WTC11 (cell line): ENCODE data around the gene NT5C3B. TPM values are rescaled to one million over a fixed set of nuclear protein-coding genes. Genes with fewer than 3 reads are reported as not detected.

Experiments used
- ATAC-seq: fragments of 200-7000 bp; cut with Tn5 transposase; 2 replicates; pipeline ENCODE4 v1.10.0; 2021; ENCODE audit warnings: mild to moderate bottlenecking, moderate library complexity
- CTCF ChIA-PET: fragments of 300-600 bp; sonication (Branson Sonifier 250); formaldehyde crosslinking; loops from one replicate; lab custom pipeline; 2021; ENCODE audit warnings: antibody characterized with exemption; lab: Charles Lee
- POLR2A ChIA-PET: fragments of 350-600 bp; sonication (Branson Sonifier 250); formaldehyde crosslinking; loops from one replicate; lab custom pipeline; 2021; ENCODE audit warnings: antibody characterized with exemption; lab: Charles Lee
- DNase-seq: peaks from one replicate; pipeline ENCODE4 v3.0.0; 2021; ENCODE audit warnings: low spot score
- H3K27ac Mint-ChIP-seq: 2 replicates; pipeline ENCODE4 v1.8.0; 2021; ENCODE audit warnings: mixed read lengths
- H3K27me3 Mint-ChIP-seq: 2 replicates; pipeline ENCODE4 v1.8.0; 2021; ENCODE audit warnings: low read depth, mild to moderate bottlenecking, moderate library complexity, mixed read lengths
- H3K36me3 Mint-ChIP-seq: 2 replicates; pipeline ENCODE4 v1.8.0; 2021; ENCODE audit warnings: mixed read lengths
- H3K4me1 Mint-ChIP-seq: 2 replicates; pipeline ENCODE4 v1.8.0; 2022; ENCODE audit warnings: mixed read lengths
- H3K4me3 Mint-ChIP-seq: 2 replicates; pipeline ENCODE4 v1.8.0; 2021; ENCODE audit warnings: mild to moderate bottlenecking, moderate library complexity, mixed read lengths
- H3K9me3 Mint-ChIP-seq: 2 replicates; pipeline ENCODE4 v1.8.0; 2021; ENCODE audit warnings: mixed read lengths
- AFF4 ChIP-seq: sonication (generic); formaldehyde crosslinking; IDR thresholded peaks from 2 replicates; pipeline ENCODE4 v1.8.1; 2023; ENCODE audit warnings: mild to moderate bottlenecking, missing genetic modification reagents, borderline replicate concordance
- CREB1 ChIP-seq: sonication (generic); formaldehyde crosslinking; IDR thresholded peaks from 2 replicates; pipeline ENCODE4 v1.8.0; 2023; ENCODE audit warnings: mild to moderate bottlenecking, missing genetic modification reagents
- E2F1 ChIP-seq: sonication (generic); formaldehyde crosslinking; IDR thresholded peaks from 2 replicates; pipeline ENCODE4 v1.8.0; 2022; ENCODE audit warnings: mild to moderate bottlenecking, missing genetic modification reagents
- ELF4 ChIP-seq: sonication (generic); formaldehyde crosslinking; IDR thresholded peaks from 2 replicates; pipeline ENCODE4 v1.8.1; 2022; ENCODE audit warnings: low read depth, mild to moderate bottlenecking, moderate library complexity, missing genetic modification reagents
- ERG ChIP-seq: fragments of 250-450 bp; sonication (Bioruptor Pico); IDR thresholded peaks from 2 replicates; pipeline ENCODE4 v1.8.0; 2021; ENCODE audit warnings: mild to moderate bottlenecking
- ETV6 ChIP-seq: sonication (generic); formaldehyde crosslinking; IDR thresholded peaks from 2 replicates; pipeline ENCODE4 v1.8.1; 2022; ENCODE audit warnings: mild to moderate bottlenecking, missing genetic modification reagents
- JAZF1 ChIP-seq: fragments of 250-450 bp; sonication (Bioruptor Pico); IDR thresholded peaks from 2 replicates; pipeline ENCODE4 v1.9.0; 2021; ENCODE audit warnings: moderate library complexity, mild to moderate bottlenecking, inconsistent platforms
- NFATC4 ChIP-seq: fragments of 250-450 bp; sonication (Bioruptor Pico); IDR thresholded peaks from 2 replicates; pipeline ENCODE4 v1.9.0; 2021; ENCODE audit warnings: mild to moderate bottlenecking
- OVOL2 ChIP-seq: fragments of 250-450 bp; sonication (Bioruptor Pico); IDR thresholded peaks from 2 replicates; pipeline ENCODE4 v1.9.0; 2021; ENCODE audit warnings: mild to moderate bottlenecking, borderline replicate concordance
- PRDM15 ChIP-seq: sonication (generic); formaldehyde crosslinking; IDR thresholded peaks from 2 replicates; pipeline ENCODE4 v1.8.0; 2022; ENCODE audit warnings: missing genetic modification reagents
- RELA ChIP-seq: sonication (generic); formaldehyde crosslinking; IDR thresholded peaks from 2 replicates; pipeline ENCODE4 v1.8.1; 2022; ENCODE audit warnings: missing genetic modification reagents, mild to moderate bottlenecking, borderline replicate concordance
- TEAD1 ChIP-seq: sonication (generic); formaldehyde crosslinking; IDR thresholded peaks from 2 replicates; pipeline ENCODE4 v1.8.0; 2022; ENCODE audit warnings: mild to moderate bottlenecking, missing genetic modification reagents
- USF2 ChIP-seq: sonication (generic); formaldehyde crosslinking; IDR thresholded peaks from 2 replicates; pipeline ENCODE4 v1.8.1; 2023; ENCODE audit warnings: mild to moderate bottlenecking, missing genetic modification reagents, moderate library complexity
- ZBTB43 ChIP-seq: sonication (generic); formaldehyde crosslinking; IDR thresholded peaks from 2 replicates; pipeline ENCODE4 v1.8.1; 2023; ENCODE audit warnings: mild to moderate bottlenecking, missing genetic modification reagents
- ZNF219 ChIP-seq: sonication (generic); formaldehyde crosslinking; IDR thresholded peaks from 2 replicates; pipeline ENCODE4 v1.8.0; 2023; ENCODE audit warnings: missing genetic modification reagents, mild to moderate bottlenecking, borderline replicate concordance
- ZNF396 ChIP-seq: fragments of 250-450 bp; sonication (Bioruptor Pico); IDR thresholded peaks from 2 replicates; pipeline ENCODE4 v1.8.0; 2021; ENCODE audit warnings: mild to moderate bottlenecking, moderate library complexity, borderline replicate concordance
- ZNF416 ChIP-seq: fragments of 250-450 bp; sonication (Bioruptor Pico); IDR thresholded peaks from 2 replicates; pipeline ENCODE4 v1.9.0; 2021; ENCODE audit warnings: mild to moderate bottlenecking, inconsistent platforms
- ZNF423 ChIP-seq: fragments of 250-450 bp; sonication (Bioruptor Pico); IDR thresholded peaks from 2 replicates; pipeline ENCODE4 v2.1.2; 2022; ENCODE audit warnings: mild to moderate bottlenecking, moderate library complexity
- ZSCAN18 ChIP-seq: fragments of 250-450 bp; sonication (Bioruptor Pico); IDR thresholded peaks from 2 replicates; pipeline ENCODE4 v2.1.2; 2022; ENCODE audit warnings: mild to moderate bottlenecking, moderate library complexity
- total RNA-seq: library from RNA; stranded (reverse); gene quantifications from 3 replicates; pipeline ENCODE4 v1.2.3, GENCODE V29; 2021

The NT5C3B gene
- total RNA-seq, 1 experiment from 2014 or later, result 58.1 TPM

GRCh38 chr17:41782142-41782541 lies 53.9 kb downstream of the NT5C3B start:
- Mint-ChIP-seq H3K36me3 (no peaks in the 10 kb centered on the region; the same call in 1 of the 2 replicates), H3K4me1 (peaks cover 47% of the 10 kb centered on the region), H3K27ac (peak overlapping the region; percentile 88), H3K9me3 (no peaks in the 10 kb centered on the region), H3K27me3 (no peaks in the 10 kb centered on the region), H3K4me3 (peak overlapping the region; percentile 18)
- CTCF ChIA-PET, result interaction anchor here (0.6 to 1.2 kb wide), 2 partner anchors 9 to 24 kb away, joined by 3 to 4 read pairs; no protein-coding TSS in a partner anchor
- POLR2A ChIA-PET, result interaction anchor here (0.5 to 1.4 kb wide), 2 partner anchors 9 to 77 kb away, joined by 4 to 5 read pairs; no protein-coding TSS in a partner anchor
- DNase-seq (no peak), ATAC-seq (no peak)
- TF ChIP-seq ZNF423 (CRISPR knock-in tag) (no peak), PRDM15 (no peak), AFF4 (no peak), E2F1 (CRISPR knock-in tag) (no peak), ELF4 (CRISPR knock-in tag) (no peak), ZNF219 (CRISPR knock-in tag) (no peak), USF2 (CRISPR knock-in tag) (no peak), ZNF396 (CRISPR knock-in tag) (no peak), ETV6 (no peak), CREB1 (CRISPR knock-in tag) (no peak), OVOL2 (CRISPR knock-in tag) (no peak), TEAD1 (no peak), ZBTB43 (CRISPR knock-in tag) (no peak), ZSCAN18 (CRISPR knock-in tag) (no peak), NFATC4 (CRISPR knock-in tag) (no peak), ZNF416 (CRISPR knock-in tag) (no peak), JAZF1 (CRISPR knock-in tag) (no peak), ERG (CRISPR knock-in tag) (no peak), RELA (no peak)
